ENCODE data around the gene NQO2. TPM values are rescaled to one million over a fixed set of nuclear protein-coding genes. Genes with fewer than 3 reads are reported as not detected.

Gene NQO2
- polyA plus RNA-seq, 4 donors, result 51.9 to 80.3 (median 61.5) TPM

DNA sequence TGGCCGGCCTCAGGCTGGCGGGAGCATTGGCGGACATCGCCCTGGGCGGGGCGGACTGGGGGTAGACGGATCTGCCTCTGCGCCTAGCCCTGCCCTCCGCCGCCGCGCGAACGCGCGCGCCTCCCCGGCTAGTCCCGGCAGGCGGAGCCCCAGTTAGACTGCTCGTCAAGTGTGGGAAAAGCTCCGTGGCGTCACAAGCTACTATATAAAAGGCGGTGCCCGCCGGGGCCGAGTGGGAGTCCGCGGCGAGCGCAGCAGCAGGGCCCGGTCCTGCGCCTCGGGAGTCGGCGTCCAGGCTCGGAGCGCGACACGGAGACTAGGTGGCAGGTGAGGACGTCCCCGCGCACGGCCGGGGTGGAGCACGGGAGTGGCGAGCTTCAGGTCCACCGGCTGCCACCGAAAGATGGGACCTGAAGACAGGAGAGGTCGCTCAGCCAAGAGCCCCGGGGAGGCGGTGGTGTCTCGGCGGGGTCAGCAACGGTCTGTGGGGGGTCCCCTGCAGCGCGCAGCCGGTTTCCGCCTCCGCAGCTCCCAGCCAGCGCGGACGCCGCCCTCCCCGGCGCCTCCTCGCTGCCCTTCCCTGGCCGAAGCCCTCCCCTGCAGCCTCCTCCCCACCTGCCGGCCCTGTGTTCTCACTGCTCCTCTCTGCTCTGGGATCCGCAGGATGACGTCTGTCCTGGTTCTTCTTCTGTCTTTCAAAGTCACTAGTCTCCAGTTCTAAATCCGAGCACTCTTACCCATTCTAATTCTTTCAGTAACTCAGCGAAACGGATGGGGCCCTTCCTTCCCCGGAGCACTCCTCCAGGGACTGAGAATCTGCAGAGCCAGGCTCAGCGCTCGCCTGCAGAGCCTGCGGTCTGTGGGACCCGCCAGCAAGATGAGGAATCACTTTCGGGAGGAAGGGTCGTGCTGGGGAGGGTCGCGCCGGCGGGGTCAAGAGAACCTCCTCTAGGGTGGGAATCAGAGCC lies 64.3 kb downstream of the NQO2 start:
- peak in 2 of 4 donors; percentile 81 to 83 for DNase-seq (ENCODE audit: low read depth in 4 of 4, low spot score in 2 of 4)

DNA sequence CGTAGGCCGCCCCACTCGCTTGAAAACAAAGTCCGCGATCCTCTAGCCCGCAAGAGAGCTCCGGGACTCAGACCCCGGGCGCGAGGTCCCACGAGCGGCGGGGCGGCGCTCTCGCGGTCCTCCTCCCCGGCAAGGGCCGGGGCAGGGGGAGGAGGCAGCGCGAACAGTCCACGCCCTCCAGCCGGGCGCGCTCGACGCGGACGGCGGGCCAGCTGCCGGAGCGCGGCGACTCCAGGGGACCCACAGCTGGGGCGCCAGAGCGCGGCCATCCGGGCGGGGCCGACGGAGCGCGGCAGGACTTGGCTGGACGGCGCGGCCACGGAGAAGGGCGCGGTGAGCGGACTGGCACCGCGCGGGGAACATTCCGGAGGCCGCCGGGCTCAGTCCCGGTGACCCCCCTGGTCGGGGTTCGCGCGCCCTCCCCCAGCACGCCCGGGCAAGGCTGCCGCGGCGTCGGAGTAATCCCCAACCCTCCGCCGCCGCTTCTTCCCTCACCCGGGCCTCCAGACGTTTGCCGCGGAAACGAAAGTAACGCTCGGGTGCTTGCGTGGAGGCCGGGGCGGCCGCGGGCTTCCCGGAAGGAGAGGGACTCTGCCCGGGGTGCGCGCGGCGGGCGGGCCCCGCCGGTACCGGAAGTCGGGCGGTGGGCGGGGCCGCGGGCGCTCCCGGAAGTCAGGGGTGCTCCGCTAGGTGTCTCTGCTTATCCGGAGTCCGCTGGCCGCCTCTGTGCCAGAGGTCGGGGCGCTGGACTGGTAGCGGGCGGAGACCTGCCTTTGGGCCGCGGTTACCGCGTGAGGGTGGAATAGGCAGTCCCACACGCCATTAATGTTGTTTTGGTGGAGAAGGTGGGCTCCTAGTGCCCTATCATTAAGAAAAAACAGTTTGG lies 68.9 kb downstream of the NQO2 start, which contains the start of gene RIPK1:
Gene RIPK1 (plus strand): TSS at position 166 of the 886 bp plus-strand sequence. CDS start 8,330 bp downstream, outside the sequence.
- peak in 3 of 4 donors; percentile 63 to 82 (median 78) for DNase-seq (ENCODE audit: low read depth in 4 of 4, low spot score in 2 of 4)

Other genes starting within 250 kb of the NQO2 start
- 1 to 10 TPM; 1.0 to 1.8 (median 1.5) TPM for gene MYLK4, start 249.0 kb upstream of the NQO2 start, polyA plus RNA-seq (ENCODE audit: insufficient read length in 4 of 4)
- 10 to 100 TPM; 52.3 to 59.5 (median 58.7) TPM for gene WRNIP1, start 234.5 kb upstream of the NQO2 start, polyA plus RNA-seq (ENCODE audit: insufficient read length in 4 of 4)
- 10 to 100 TPM; 15.4 to 22.8 (median 19.2) TPM for gene SERPINB1, start 158.0 kb upstream of the NQO2 start, polyA plus RNA-seq (ENCODE audit: insufficient read length in 4 of 4)
- gene SERPINB9, start 96.6 kb upstream of the NQO2 start, polyA plus RNA-seq (ENCODE audit: insufficient read length in 4 of 4), result 10 to 100 TPM; 11.9 to 14.2 (median 13.2) TPM
- 10 to 100 TPM; 85.8 to 89.4 (median 88.3) TPM for gene SERPINB6, start 28.3 kb upstream of the NQO2 start, polyA plus RNA-seq (ENCODE audit: insufficient read length in 4 of 4)
- gene RIPK1, start 68.6 kb downstream of the NQO2 start, polyA plus RNA-seq (ENCODE audit: insufficient read length in 4 of 4), result 10 to 100 TPM; 23.9 to 24.9 (median 24.8) TPM
- 10 to 100 TPM; 47.3 to 74.9 (median 68.2) TPM for gene BPHL, start 118.8 kb downstream of the NQO2 start, polyA plus RNA-seq (ENCODE audit: insufficient read length in 4 of 4)
- 10 to 100 TPM; 57.4 to 84.6 (median 60.1) TPM for gene TUBB2A, start 157.7 kb downstream of the NQO2 start, polyA plus RNA-seq (ENCODE audit: insufficient read length in 4 of 4)
- gene TUBB2B, start 227.8 kb downstream of the NQO2 start, polyA plus RNA-seq (ENCODE audit: insufficient read length in 4 of 4), result 100 to 1,000 TPM; 113 to 146 (median 120) TPM